Activated B cell treated with CpG ODN at 0.5 μM for 24 hours (primary cell): ENCODE data around the gene HOXB3. TPM values are rescaled to one million over a fixed set of nuclear protein-coding genes. Genes with fewer than 3 reads are reported as not detected.

Experiments
- ATAC-seq: fragments of 200-7000 bp; cut with Tn5 transposase; one replicate; pipeline ENCODE4 v1.10.0; 2021; ENCODE audit warnings: low read depth, mild to moderate bottlenecking, moderate library complexity
- CTCF ChIA-PET: fragments of 350-600 bp; sonication (Branson Sonifier 250); formaldehyde crosslinking; loops from one replicate; lab custom pipeline; 2021; ENCODE audit warnings: antibody characterized with exemption; lab: Charles Lee
- POLR2A ChIA-PET: fragments of 350-600 bp; sonication (Branson Sonifier 250); formaldehyde crosslinking; loops from one replicate; lab custom pipeline; 2021; ENCODE audit warnings: antibody characterized with exemption; lab: Charles Lee
- DNase-seq: peaks from one replicate; pipeline ENCODE4 v3.0.0; 2022
- H3K27ac Mint-ChIP-seq: one replicate; pipeline ENCODE4 v1.8.0; 2020; ENCODE audit warnings: mixed read lengths
- H3K27me3 Mint-ChIP-seq: one replicate; pipeline ENCODE4 v1.8.0; 2021; ENCODE audit warnings: mixed read lengths
- H3K36me3 Mint-ChIP-seq: one replicate; pipeline ENCODE4 v1.8.0; 2021; ENCODE audit warnings: low read depth, mixed read lengths
- H3K4me1 Mint-ChIP-seq: one replicate; pipeline ENCODE4 v1.8.0; 2021; ENCODE audit warnings: mixed read lengths
- H3K4me3 Mint-ChIP-seq: one replicate; pipeline ENCODE4 v1.8.0; 2020; ENCODE audit warnings: mild to moderate bottlenecking, mixed read lengths
- H3K9me3 Mint-ChIP-seq: one replicate; pipeline ENCODE4 v1.8.0; 2020; ENCODE audit warnings: mixed read lengths
- CTCF ChIP-seq: fragments of 200-600 bp; IDR thresholded peaks from one replicate; pipeline ENCODE4 v1.8.0; 2022; ENCODE audit warnings: antibody characterized with exemption, mild to moderate bottlenecking
- intact Hi-C: fragments of 100-400 bp; cut with micrococcal nuclease; formaldehyde crosslinking; loops from one replicate; pipeline ENCODE4 v1.15.1; 2024
- total RNA-seq: library from RNA; stranded (reverse); gene quantifications from 2 replicates; pipeline ENCODE4 v1.2.3, GENCODE V29; 2022

Gene HOXB3
- total RNA-seq, 1 donor from 2014 or later: 2.6 TPM

GRCh38 chr17:48630925-48631692 lies 41.1 kb upstream of the HOXB3 start:
- DNase-seq: no peak
- peaks cover 9% of the 10 kb centered on the region for H3K4me1 Mint-ChIP-seq
- intact Hi-C loops: no loop called here
- POLR2A ChIA-PET: interaction anchor here (0.6 kb wide), 1 partner anchor 937 kb away, joined by 3 read pairs; the partner anchor contains the start of gene TBKBP1
- no peaks in the 10 kb centered on the region for H3K9me3 Mint-ChIP-seq
- H3K4me3 Mint-ChIP-seq: no peak overlapping the region
- H3K27ac Mint-ChIP-seq: no peak overlapping the region
- no peak for ATAC-seq
- no peaks in the 10 kb centered on the region for H3K36me3 Mint-ChIP-seq
- TF ChIP-seq CTCF: no peak
- CTCF ChIA-PET: interaction anchor here (1.6 kb wide), 1 partner anchor 13 kb away, joined by 6 read pairs; no protein-coding TSS in a partner anchor
- H3K27me3 Mint-ChIP-seq: peaks cover 78% of the 10 kb centered on the region

GRCh38 chr17:48630009-48630924 lies 40.2 kb upstream of the HOXB3 start:
- Mint-ChIP-seq H3K9me3 (no peaks in the 10 kb centered on the region), H3K36me3 (no peaks in the 10 kb centered on the region), H3K4me1 (peaks cover 15% of the 10 kb centered on the region), H3K27me3 (peaks cover 73% of the 10 kb centered on the region), H3K4me3 (no peak overlapping the region), H3K27ac (no peak overlapping the region)
- ATAC-seq (no peak), DNase-seq (no peak)
- no peak for TF ChIP-seq CTCF
- CTCF ChIA-PET: interaction anchor here (1.2 kb wide), 1 partner anchor 604 kb away, joined by 3 read pairs; no protein-coding TSS in a partner anchor
- intact Hi-C loops: no loop called here
- POLR2A ChIA-PET: interaction anchor here (0.5 kb wide), 1 partner anchor 98 kb away, joined by 4 read pairs; the partner anchor contains the start of gene HOXB13

GRCh38 chr17:48629411-48629759 lies 39.3 kb upstream of the HOXB3 start:
- H3K27me3 Mint-ChIP-seq: peaks cover 67% of the 10 kb centered on the region
- no peak for TF ChIP-seq CTCF
- POLR2A ChIA-PET: no interaction called here

GRCh38 chr17:48628649-48629410 lies 38.8 kb upstream of the HOXB3 start:
- peaks cover 69% of the 10 kb centered on the region for H3K27me3 Mint-ChIP-seq

More at GRCh38 chr17:48629411-48629759, 39.3 kb upstream of the HOXB3 start:
- H3K9me3 Mint-ChIP-seq: no peaks in the 10 kb centered on the region
- DNase-seq (no peak), ATAC-seq (no peak)
- H3K4me1 Mint-ChIP-seq: peaks cover 16% of the 10 kb centered on the region
- H3K4me3 Mint-ChIP-seq: no peak overlapping the region
- H3K36me3 Mint-ChIP-seq: no peaks in the 10 kb centered on the region
- CTCF ChIA-PET: interaction anchor here (1.2 kb wide), 1 partner anchor 603 kb away, joined by 3 read pairs; no protein-coding TSS in a partner anchor
- intact Hi-C loops: loop anchor here (5.0 kb wide), 1 partner anchor 123 kb away; no protein-coding TSS in a partner anchor
- no peak overlapping the region for H3K27ac Mint-ChIP-seq

More at GRCh38 chr17:48628649-48629410, 38.8 kb upstream of the HOXB3 start:
- POLR2A ChIA-PET: no interaction called here
- DNase-seq: no peak
- Mint-ChIP-seq H3K36me3 (no peaks in the 10 kb centered on the region), H3K4me1 (peaks cover 16% of the 10 kb centered on the region), H3K27ac (no peak overlapping the region), H3K9me3 (no peaks in the 10 kb centered on the region), H3K4me3 (no peak overlapping the region)
- TF ChIP-seq CTCF: no peak
- intact Hi-C loops: loop anchor here (5.0 kb wide), 1 partner anchor 123 kb away; no protein-coding TSS in a partner anchor
- ATAC-seq: no peak
- CTCF ChIA-PET: interaction anchor here (0.6 to 1.2 kb wide), 2 partner anchors 554 to 603 kb away, joined by 3 to 5 read pairs; no protein-coding TSS in a partner anchor
